ENCODE measurements around the gene OSBPL5.

OSBPL5 gene

DNA sequence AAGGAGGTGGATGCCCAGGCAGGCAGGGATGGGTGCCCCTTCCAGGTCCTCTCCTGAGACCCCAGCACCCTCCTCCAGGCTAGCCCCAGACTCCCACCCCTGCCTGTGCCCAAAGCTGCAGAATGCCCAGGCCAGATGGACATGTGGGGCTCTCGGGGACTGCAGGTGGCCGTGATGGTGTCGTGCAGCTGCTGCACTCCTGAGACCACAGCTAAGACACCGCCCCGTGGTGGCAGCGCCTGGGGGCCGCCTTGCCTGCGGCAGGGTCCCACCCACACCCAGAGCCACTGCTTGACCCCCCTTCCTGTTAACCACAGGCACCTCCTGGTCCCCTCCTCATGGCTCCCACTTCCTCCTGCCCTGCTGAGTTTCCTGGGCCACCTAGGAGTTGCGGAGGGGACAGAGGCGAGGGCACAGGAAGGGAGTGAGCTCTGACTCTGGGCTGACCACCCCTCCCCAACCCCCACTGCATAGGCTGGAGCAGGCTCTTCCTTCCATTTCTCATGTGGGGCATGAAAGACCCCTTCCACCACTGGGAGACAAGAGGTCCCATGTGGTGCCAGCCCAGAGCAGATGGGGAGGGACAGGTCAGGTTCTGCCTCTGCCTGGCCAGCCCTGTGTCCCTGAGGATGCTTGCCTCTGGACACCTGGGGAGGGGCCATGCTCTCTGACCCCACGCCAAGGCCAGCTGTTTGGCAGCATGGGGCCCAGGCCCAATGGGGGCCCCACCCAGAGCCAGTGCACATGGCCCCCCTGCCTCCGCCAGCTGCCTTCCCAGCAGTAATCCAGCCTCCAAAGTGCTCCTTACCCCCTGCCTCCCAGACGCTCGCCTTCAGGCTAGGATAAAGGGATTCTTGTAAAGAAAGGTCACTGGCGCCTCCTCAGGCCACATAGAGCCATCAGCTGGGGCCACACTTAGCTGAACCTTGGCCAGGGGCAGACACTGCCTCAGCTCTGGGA lies 29.3 kb downstream of the OSBPL5 start:
- DNase-seq (ENCODE audit: low read depth, low spot score): no peak

DNA sequence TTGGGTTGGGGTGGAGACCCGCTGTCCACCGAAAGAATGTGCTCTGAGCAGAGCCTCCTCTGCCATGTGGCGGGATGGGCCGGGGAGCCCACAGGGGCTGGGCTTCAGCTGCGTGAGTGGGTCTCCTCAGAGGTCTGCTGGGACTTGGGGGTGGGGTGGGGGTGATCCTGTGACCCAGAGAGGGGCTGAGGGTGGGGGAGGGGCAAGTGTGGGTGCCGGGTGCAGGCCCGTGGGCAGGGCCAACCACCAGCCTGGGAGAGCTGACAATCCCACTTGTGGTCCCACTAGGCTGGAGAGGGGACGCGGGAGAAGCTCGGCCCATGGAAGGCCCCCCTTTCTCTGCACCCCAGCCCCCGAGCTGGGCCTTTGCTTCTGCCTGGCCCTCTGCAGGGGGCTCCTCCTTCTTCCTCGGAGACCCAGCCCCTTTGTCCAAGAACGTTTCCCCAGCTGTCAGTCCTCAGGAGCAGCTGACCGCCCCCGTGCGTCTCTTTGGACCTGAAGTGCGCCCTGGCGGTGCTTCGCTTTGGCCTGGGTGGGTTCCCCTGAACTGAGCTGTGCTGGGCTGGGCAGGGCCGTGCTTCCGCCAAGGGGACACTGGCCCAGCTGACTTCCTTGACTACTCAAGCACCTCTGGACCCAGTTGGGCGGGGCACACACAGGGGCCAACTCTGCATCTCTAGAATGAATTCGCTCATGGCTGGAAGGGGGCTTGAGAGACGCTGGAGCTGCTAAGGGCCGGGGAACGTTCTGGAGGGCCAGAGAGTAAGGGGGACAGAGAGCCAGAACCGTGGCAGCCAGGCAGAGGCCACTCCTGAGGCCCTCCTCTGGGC lies 30.2 kb downstream of the OSBPL5 start:
- DNase-seq (ENCODE audit: low read depth, low spot score): no peak

DNA sequence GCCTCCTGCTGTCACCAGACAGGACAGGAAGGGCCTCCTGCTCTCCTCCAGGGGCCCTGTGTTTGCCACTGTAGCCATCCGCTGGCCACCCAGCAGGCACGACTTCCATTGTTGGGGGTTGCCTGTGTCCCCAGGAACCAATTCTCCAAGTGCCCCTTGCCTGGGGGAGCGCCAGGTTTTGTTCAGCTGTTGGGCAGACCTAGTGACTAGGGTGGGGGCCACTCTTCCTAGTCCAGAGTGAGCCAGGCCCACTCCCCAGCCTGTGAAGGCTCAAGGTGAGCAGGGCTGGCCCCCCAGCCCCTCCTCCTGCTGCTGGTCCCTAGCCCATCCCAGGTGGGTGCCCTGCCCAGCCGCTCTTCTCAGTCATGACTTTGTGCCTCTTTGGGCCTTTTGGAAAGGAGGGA lies 30.9 kb downstream of the OSBPL5 start:
- DNase-seq (ENCODE audit: low read depth, low spot score): no peak

DNA sequence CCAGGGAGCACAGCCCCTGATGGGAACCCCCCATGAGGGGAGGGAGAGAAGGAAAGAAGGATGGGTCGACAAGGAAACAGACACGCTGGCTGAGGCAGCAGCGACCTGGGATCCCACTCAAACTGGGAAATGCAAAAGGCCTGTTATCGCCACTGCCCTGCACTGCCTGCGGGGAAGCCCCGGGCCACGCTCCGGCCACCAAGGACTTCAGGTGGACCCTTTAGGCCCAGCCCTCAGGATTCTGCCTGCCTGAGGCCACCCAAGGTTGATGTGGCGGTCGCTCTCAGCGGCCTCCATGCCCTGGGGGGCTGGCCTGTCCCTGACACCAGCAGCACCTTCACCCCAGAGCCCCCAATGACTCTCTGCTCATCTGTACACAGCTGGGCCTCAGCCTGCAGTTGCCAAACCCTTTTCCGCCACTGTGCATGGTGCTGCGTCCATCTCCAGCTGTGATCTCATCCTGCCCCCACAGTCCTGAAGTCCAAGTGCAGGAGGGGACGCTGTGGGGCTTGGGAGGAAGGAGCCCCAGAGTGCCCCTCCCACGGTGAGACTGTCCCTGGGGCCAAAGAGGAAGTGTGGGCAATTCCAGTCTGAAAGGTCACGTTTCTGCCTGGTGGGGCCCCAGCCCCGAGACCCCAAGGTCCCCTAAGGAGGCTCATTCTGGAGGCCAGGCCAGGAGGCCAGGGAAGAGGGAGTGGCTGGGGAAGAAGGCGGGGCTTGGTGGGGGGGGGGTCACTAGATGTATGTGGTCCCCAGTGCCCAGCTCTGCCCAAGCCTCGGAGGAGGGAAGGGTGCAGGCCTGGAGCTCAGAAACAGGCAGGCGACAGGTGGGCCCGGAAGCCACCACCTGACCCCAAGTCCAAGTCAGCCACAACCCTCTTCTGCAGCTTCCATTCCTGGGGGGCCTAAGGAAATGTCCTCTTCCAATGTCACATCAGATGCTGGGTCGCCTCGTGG lies 31.6 kb downstream of the OSBPL5 start:
- DNase-seq (ENCODE audit: low read depth, low spot score): no peak

DNA sequence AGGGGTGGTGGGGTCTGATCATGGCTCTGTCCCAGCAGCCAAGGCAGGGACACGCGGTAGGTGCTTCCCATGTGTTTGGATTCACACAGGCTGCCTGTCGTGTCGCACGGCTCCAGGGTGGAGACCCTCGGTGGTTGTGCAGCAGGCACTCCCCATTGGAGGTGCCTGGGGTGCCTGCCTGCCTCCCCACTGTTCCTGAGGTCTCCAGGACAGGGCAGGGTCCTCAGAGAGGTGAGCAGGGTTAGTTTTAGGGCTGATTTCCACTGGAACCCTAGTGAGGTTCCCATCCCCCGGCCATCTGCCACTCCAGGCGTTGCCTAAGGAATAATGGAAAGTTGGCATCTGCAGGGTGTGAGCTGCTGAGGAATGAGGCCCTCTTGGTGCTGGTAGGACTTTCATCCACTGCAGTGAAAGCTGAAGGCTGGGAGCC lies 32.3 kb downstream of the OSBPL5 start:
- DNase-seq (ENCODE audit: low read depth, low spot score): no peak

DNA sequence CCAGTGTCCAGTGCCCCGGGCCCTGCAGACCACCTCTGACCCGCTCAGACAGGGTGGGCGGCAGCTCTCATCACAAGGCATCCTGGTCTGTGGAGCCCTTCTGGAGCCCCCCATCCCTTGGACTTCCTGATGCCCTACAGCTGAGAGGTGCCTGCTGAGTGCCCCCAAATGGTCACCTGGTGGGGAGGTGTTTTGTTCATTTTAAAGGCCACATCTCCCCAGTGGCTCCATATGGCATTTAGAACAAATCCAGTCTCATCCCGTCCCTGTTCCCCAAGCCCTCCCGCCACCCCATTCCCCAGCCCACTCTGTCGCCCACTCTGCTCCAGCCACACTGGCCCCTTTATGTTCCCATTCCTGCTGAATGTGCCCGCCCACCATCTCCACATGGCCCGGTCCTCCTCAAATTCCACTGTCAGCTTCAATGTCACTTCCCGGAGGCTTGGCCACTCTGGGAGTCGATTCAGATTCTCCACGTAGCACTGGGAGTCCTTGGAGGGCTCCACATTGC lies 32.8 kb downstream of the OSBPL5 start:
- no peak for DNase-seq (ENCODE audit: low read depth, low spot score)

DNA sequence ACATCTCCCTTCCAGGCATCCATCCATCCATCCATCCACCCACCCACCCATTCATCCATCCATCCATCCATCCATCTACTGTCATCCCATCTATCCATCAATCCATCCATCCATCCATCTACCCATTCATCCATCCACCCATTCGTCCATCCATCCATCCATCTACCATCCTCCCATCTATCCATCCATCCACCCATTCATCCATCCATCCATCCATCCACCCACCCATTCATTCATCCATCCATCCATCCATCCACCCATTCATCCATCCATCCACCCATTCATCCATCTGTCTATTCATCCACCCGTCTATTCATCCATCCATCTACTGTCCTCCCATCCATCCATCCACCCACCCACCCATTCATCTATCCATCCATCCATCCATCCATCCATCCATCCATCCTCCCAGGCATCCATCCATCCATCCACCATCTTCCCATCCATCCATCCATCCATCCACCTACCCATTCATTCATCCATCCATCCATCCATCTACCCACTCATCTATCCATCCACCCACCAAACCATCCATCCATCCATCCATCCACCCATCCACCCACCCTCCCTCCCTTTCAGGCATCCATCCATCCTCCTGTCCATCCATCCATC lies 33.7 kb downstream of the OSBPL5 start:
- no peak for DNase-seq (ENCODE audit: low read depth, low spot score)

DNA sequence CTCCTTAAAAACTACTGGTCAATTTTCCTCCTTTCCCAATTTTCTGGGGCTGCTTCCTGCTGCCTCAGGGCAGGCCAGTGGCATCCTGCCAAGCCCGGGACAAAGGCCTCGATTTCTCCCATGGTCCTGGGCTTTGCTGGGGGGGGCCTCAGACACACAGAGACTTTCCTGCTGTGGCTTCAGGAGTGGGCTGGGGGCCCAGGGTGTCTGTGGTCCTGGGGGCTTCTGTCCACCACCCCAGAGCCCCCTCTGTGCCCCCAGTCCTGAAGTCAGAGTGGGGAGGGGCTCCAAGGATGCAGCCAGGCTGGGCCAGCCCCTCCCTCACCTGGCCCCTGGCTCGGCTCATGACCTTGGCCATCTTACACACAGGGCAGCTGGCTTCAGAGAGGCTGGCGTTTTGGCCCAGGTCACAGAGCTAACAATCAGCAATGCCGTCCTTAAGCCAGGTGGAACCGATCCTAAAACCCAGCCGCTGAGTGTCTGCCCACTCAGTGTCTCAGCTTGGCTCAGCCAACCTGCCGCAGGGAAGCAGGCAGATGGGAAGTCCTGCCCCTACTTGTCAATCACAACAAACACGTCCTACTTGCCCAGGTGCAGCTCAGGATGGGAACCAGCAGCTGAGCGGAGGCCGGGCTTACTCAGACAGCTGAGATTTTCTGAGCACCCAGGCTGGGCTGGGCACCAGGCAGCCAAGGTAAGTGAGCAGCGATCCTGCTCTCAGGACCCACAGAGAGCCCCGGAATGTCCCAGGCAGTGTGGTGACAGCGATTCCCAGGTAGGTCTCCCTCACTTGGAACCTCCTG lies 34.6 kb downstream of the OSBPL5 start:
- no peak for DNase-seq (ENCODE audit: low read depth, low spot score)

DNA sequence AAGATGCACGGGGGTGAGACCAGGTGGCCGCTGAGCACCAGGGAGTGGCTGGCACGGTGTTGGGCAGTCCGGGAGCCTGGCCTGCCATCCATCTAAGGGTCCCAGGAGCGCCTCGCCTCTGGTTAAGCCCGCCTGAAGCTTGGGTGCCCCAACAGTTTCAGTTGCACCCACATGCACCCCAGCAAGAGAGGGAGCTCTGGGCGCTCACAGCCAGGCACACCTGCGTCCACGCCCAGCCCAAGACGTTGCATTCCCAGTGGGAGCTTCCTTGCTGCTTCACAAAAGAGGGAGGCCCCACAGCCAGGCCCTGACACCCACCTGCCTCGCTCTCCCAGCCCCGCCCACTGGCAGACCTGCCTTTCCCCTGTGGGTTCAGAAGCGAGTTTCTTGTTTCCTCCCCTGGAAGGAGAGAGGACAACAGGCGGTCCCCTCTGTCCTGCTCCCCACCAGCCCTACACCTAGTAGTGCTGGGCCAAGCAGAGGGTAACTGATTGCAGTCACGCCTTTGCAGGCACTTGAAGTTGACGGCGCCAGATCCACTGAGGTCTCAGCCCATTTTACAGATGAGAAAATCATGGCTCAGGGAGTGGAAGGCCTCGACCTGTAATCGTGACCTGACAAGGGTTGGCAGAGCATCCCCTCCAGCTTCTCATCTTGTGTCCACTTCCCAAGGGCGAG lies 35.4 kb downstream of the OSBPL5 start:
- DNase-seq (ENCODE audit: low read depth, low spot score): no peak

DNA sequence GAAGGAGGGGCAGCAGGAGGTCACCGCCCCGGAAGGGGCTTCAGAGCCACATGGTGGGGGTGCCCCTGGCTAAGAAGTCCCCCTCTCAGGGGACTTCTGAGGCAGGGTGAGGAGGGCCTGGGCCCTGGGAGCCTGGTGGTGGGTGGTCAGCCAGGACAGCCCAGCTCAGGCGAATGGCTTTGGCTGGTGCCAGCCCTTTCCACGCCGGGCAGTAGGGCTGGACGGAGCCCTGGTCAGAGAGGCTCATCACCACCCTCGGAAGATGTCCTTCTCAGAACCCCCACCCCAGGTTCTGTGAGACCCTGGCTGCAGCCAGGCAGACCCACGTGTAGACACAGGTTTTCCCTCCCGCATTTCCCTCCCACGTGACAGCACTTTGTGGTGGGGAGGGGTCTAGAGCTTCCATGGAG lies 35.9 kb downstream of the OSBPL5 start:
- DNase-seq (ENCODE audit: low read depth, low spot score): no peak

DNA sequence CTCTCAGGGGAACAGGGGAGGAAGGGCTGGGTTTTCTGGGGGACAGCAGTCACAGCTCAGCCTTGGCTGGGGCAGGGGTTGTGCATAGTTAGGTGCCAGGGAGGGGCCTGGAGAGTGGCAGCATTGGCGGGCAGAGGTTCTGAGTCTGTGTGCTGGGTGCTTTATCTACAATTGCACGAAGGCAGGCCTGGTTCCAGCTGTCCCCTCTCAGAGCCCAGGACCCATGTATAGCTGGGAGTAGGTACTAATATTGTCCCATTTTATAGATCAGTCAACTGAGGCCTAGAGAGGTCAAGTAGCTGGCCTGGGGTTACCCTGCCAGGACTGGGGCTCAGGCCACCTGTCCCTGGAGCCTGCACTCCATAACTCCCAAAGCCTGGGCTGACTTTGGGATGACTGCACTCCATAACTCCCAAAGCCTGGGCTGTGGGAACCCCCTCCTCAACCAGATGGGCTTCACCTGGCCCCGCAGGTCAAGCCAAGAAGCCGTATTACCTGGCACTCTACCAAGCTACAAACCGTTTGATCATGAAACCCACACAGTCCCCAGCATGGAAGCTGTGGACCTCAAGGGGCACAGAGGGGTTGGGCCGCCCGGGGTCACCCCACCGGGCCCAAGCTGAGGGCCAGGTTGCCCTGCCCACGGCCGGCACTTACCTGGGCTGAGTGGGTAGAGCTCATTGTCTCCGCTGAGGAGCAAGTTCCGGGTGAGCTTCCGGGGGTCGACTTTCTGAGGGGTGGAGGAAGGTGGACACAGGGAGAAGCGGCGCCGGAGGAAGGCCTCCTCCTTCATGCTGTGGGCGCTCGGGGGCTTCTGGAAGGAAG lies 36.5 kb downstream of the OSBPL5 start:
- DNase-seq (ENCODE audit: low read depth, low spot score): no peak

DNA sequence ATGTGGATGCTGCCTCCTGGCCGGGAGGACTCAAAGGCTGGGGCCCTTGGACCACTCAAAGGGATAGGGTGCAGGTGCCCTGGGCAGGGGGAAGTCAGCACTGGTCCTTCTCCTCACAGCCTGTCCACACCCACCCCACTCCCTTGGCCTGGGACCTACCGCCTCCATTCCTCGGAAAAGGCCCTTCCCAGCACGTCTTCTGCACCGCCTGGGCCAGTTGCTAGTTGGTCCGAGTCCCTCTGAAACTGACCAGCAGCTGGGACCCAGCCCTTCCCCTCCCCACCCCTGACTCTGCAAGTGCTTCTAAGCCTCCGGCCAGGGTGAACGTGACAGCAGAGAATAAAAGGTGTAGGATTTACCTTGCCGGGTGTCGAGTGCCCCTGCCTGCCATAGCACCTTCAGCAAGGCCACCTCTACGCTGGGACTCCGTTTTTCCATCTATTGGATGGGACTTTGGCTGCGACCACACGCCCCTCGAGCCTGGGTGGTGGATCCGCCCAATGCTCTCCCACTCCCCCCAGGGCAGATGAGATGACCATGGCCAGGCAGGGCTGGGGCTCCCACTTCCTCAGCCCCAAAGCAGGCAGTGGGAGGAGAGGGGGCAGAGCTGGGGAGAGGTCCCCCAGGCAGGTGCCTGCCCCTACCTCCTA lies 37.3 kb downstream of the OSBPL5 start:
- DNase-seq (ENCODE audit: low read depth, low spot score): no peak

DNA sequence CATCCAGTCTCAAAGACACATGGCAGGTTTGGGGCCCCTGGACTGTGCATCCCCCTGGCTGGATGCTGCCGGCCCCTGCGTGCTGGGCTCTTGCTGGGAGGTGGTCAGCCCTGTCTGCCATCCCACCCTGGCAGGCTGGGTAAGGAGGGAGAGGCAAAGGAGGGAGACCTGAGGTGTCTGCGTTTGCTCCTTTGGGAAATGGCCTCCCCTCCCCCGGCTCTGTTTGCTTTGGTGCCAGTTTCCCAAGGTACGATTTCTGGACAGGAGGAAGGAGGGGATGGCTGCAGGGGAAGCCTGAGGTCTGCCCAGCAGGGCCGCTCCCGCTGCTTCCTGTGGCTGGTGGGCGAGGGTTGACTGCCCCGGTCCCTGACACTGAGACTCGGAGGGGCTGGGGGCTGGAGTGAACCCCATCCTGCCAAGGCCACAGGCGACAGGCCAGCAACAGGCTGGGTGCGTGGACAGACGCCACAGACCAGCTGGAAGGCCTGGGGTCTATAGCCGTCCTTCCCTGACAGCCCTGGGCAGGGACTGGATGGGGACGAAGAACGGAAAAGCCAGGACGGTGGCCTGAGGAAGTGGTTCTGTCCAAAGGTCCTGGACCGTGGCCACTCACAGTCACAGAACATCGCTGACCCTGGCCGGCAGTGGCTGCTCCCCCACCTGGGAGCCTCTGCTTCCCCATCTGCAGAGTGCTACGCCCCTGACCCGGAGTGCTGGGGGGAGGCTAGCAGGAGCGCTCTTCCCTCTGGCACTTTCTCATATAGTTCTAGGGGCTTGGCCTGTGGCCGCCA lies 38.0 kb downstream of the OSBPL5 start:
- no peak for DNase-seq (ENCODE audit: low read depth, low spot score)

DNA sequence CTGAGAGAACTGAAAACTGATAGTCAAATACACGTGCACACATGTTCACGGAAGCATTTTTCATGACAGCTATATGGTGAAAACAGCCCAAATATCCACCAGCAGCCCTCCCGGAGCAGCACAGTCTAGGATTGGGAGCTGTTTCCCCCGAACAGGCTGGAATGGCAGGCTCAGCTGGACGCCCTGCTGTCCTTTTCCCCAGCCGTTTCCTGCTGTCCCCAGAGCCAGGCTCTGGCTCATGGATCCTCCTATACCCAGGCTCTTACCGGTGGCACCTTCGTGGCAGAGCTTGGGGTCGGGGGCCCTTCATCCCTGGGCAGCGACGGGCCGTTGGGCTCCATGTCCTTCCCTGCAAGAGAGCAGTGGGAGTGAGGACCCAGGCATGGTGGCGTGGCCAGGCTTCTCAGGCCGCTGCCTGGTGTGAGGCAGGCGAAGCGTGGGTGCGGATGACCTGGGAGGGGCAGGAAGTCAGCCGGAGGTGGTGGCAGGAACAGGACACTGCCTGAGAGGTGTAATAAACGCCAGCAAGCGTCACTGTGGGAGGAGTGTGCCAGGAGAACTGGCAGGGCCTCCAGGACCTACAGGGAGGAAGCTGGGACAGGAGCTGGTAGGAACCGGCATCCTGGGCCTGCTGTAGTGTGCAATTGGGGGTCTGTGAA lies 38.8 kb downstream of the OSBPL5 start:
- DNase-seq (ENCODE audit: low read depth, low spot score): no peak

DNA sequence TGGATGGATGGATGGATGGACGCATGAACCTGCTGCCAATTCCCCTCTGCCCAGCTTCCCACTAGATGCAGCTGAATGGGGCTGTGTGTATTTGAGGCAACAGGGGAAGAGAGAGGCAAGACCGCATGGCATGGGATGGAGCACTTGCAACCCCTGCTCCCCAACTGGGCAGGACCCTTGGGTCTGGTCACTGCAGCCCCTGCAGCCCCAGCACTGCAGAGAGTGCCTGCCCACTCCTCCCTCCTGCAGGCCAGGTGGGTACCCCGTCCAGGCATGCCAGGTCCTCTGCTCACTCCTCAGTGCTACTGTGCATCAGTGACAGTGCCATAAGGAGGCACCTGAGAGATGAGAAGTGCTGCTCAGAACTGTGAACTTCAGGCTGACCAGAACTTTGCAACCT lies 40.3 kb downstream of the OSBPL5 start:
- no peak for DNase-seq (ENCODE audit: low read depth, low spot score)

All from astrocyte of the hippocampus (primary cell).